Left cardiac atrium (tissue), 4 donors: ENCODE results near the gene LTBP2. TPM values are rescaled to one million over a fixed set of nuclear protein-coding genes. Genes with fewer than 3 reads are reported as not detected.

Experiments used
- ATAC-seq, 2 donors: fragments of 200-7000 bp; cut with Tn5 transposase; one replicate each; pipeline ENCODE4 v1.9.1; 2020; ENCODE audit warnings: mild to moderate bottlenecking in 2 of 2, moderate library complexity in 2 of 2
- DNase-seq: peaks from one replicate; pipeline ENCODE4 v3.0.0-alpha.2; 2020
- intact Hi-C, 2 donors: fragments of 100-400 bp; cut with DNase I; formaldehyde crosslinking; loops; one replicate each; pipeline versions ENCODE4 v1.14.1 to v1.15.1; 2022 to 2023
- total RNA-seq, 2 donors: library from RNA; stranded (reverse); fragmentation: NEBNext Ultra II Directional; extraction: Animal tissue kit (Norgen Biotek cat#: 25700); gene quantifications; one replicate each; pipeline ENCODE4 v1.2.1, GENCODE V29; 2021
- donor health status: DM: no; HTN: yes; CAD: no.
- donor health status: DM: no; HTN: yes; CAD: no; lungs with severe emphysema.
- donor health status: DM: yes; HTN: yes; CAD: no.
- donor health status: Dilated cardiomyopathy.

The LTBP2 gene
- total RNA-seq, 2 donors from 2014 or later = 25.4 to 43.3 TPM

- intact Hi-C loops = loop anchor here (10.0 kb wide), 3 partner anchors 88 to 252 kb away; no protein-coding TSS in a partner anchor
- DNase-seq (peak; percentile 60), ATAC-seq (peak in 1 of 2 donors; percentile 8)
Measured at GRCh38 chr14:74616507-74616906, 4.5 kb upstream of the LTBP2 start.

GRCh38 chr14:74615735-74616134 lies 3.7 kb upstream of the LTBP2 start:
- DNase-seq (no peak), ATAC-seq (no peak)
- intact Hi-C loops = loop anchor here (10.0 kb wide), 3 partner anchors 89 to 251 kb away; no protein-coding TSS in a partner anchor

GRCh38 chr14:74614508-74615495 lies 2.8 kb upstream of the LTBP2 start:
- DNase-seq (no peak), ATAC-seq (no peak)
- intact Hi-C loops = loop anchor here (5.0 to 10.0 kb wide), 4 partner anchors 90 to 250 kb away; no protein-coding TSS in a partner anchor

- intact Hi-C loops = loop anchor here (5.0 to 10.0 kb wide), 4 partner anchors 91 to 249 kb away; no protein-coding TSS in a partner anchor
- DNase-seq (no peak), ATAC-seq (no peak)
Measured at GRCh38 chr14:74613211-74613914, 1.3 kb upstream of the LTBP2 start.

GRCh38 chr14:74612350-74613021 lies 449 bp upstream of the LTBP2 start:
- ATAC-seq (peak; percentile 81 to 89), DNase-seq (peak; percentile 87)
- intact Hi-C loops = loop anchor here (5.0 to 10.0 kb wide), 4 partner anchors 92 to 248 kb away; no protein-coding TSS in a partner anchor

- intact Hi-C loops = loop anchor here (5.0 to 10.0 kb wide), 4 partner anchors 94 to 246 kb away; no protein-coding TSS in a partner anchor
- ATAC-seq (peak in 1 of 2 donors; percentile 1), DNase-seq (no peak)
Measured at GRCh38 chr14:74610866-74611649, 979 bp downstream of the LTBP2 start.

GRCh38 chr14:74610199-74610865 lies 1.7 kb downstream of the LTBP2 start:
- DNase-seq = no peak
- intact Hi-C loops = loop anchor here (5.0 to 10.0 kb wide), 4 partner anchors 94 to 246 kb away; no protein-coding TSS in a partner anchor
- ATAC-seq = no peak

GRCh38 chr14:74609721-74610120 lies 2.3 kb downstream of the LTBP2 start:
- intact Hi-C loops = loop anchor here (5.0 to 10.0 kb wide), 5 partner anchors 95 to 245 kb away; no protein-coding TSS in a partner anchor
- DNase-seq = no peak

GRCh38 chr14:74608959-74609611 lies 3.0 kb downstream of the LTBP2 start:
- ATAC-seq (peak; percentile 15 to 25), DNase-seq (peak; percentile 87)
- intact Hi-C loops = loop anchor here in 1 of 2 donors (10.0 kb wide), 1 partner anchor 196 kb away; no protein-coding TSS in a partner anchor

More at GRCh38 chr14:74609721-74610120, 2.3 kb downstream of the LTBP2 start:
- no peak for ATAC-seq

GRCh38 chr14:74606727-74607126 lies 5.3 kb downstream of the LTBP2 start:
- no peak for DNase-seq
- intact Hi-C loops = loop anchor here in 1 of 2 donors (10.0 kb wide), 1 partner anchor 198 kb away; no protein-coding TSS in a partner anchor
- no peak for ATAC-seq

- no peak for DNase-seq
- ATAC-seq = peak in 1 of 2 donors; percentile 14
- intact Hi-C loops = loop anchor here in 1 of 2 donors (10.0 kb wide), 1 partner anchor 199 kb away; no protein-coding TSS in a partner anchor
Measured at GRCh38 chr14:74605531-74606223, 6.4 kb downstream of the LTBP2 start.

- intact Hi-C loops = loop anchor here in 1 of 2 donors (10.0 kb wide), 1 partner anchor 200 kb away; no protein-coding TSS in a partner anchor
- no peak for ATAC-seq
- no peak for DNase-seq
Measured at GRCh38 chr14:74604911-74605310, 7.1 kb downstream of the LTBP2 start.

GRCh38 chr14:74604157-74604556 lies 7.9 kb downstream of the LTBP2 start:
- no peak for ATAC-seq
- no peak for DNase-seq
- intact Hi-C loops = loop anchor here in 1 of 2 donors (10.0 kb wide), 1 partner anchor 201 kb away; no protein-coding TSS in a partner anchor

- ATAC-seq (peak; percentile 23 to 50), DNase-seq (no peak)
- intact Hi-C loops = loop anchor here in 1 of 2 donors (10.0 kb wide), 1 partner anchor 203 kb away; no protein-coding TSS in a partner anchor
Measured at GRCh38 chr14:74601982-74602381, 10.1 kb downstream of the LTBP2 start.

- ATAC-seq = peak; percentile 18
- intact Hi-C loops = loop anchor here in 1 of 2 donors (10.0 kb wide), 1 partner anchor 205 kb away; no protein-coding TSS in a partner anchor
- DNase-seq = no peak
Measured at GRCh38 chr14:74599946-74600345, 12.1 kb downstream of the LTBP2 start.

- intact Hi-C loops = no loop called here
- DNase-seq = no peak
Measured at GRCh38 chr14:74599321-74599761, 12.7 kb downstream of the LTBP2 start.

More at GRCh38 chr14:74599321-74599761, 12.7 kb downstream of the LTBP2 start:
- peak; percentile 36 to 41 for ATAC-seq
